ENCODE results near the gene BCKDHB.

Gene BCKDHB

DNA sequence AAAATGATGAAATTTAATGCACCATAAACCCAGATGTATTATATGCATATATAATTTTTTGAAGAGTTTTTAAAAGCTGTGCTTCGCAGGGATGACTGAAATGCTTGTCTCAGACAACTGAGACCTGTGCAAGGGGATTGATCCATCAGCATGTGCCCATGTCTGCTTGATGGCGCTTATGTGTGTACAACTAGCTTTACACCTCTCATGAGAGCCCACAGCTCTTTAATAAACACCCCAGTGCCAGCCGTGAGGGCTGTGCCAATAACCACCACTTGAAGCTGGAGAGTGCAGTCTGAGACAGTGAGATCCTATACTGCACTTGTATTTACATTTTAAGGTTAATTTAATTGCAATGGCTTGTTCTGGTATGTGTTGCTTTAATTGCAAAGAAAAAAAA is 225.5 kb downstream of the BCKDHB start:
- DNase-seq = no peak

DNA sequence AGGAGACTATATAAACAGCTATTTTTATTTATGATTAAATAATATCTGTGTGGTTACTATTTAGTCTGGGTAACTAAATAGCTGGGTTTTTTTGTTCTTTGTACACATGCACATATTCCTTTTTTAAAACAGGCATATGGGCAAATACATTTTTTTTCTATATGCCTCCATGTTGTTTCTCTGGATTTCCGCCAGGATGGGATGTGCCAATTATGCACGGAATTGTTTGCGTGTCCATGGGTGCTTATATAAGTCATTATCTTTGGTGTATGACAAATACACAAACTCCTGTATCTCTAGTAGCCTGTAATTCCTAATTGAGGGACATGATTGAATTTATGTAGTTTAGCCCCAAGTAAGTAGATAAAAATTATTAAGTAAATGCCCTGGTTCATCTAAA is 226.9 kb downstream of the BCKDHB start:
- DNase-seq = no peak

DNA sequence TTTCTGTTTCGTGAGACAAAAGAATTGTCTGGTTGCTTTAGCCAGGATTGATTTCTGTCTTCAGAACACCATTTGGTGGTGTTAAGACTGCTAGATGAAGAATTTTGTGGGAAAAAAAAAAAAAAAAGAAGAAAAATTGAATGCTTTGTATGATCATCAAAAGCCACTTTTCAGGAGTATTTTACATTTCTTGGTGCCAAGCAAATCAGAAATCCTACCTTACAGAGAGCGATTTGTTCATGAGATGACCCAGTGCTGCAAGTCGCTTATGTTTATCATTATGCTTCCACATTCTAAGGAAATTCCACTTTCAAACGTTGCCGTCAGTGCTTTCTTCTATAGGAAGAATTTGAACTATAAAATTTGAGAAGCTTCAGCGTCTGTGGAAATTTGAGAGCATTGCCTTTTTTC is 228.7 kb downstream of the BCKDHB start:
- DNase-seq = peak; percentile 49

DNA sequence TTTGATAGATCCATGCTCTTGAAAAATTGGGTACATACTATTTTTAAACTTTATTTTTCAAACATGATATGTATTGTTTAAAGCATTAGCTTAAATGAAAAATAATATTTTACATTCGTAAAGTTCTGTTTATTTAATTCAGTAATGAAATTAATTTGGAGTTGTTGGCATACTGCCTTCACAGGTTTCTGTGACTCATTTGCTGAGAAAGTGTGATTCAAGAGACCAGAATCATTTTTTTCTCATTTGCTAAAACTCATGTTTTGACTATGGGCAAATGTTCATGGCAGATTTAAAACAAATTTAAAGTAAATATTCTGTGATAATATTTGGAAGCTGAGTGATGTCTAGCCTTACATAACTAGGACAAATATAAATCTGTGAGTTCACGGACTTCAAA is 230.4 kb downstream of the BCKDHB start:
- DNase-seq = no peak

DNA sequence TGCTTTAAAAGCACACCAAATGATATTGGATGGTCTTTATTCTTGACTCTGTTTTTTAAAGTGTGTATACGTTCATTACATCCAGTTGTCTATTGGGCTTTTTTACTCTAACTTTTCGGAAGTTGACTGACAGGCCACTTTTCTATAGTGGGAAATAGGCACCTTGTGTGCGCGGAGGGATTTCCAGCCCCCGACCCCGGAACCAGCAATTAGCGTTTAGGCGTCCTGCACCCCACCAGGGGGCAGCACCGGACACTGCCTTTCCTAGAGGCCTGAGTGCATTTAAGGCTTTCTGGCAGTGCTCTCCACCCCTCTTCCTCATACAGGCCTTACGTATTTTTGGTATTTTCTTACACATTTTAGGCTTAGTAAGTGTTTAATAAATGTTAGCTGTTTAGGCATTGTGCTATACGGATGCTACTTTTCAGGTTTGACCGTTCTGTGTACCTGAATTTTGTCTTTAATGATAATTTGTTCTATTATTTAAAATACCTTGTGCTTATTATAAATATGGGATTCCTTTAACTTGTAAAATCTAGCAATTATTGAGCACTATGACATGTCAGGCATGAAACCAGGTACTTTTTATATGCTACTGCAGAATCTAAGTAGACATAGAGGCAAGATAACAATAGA is 231.8 kb downstream of the BCKDHB start:
- DNase-seq = no peak

DNA sequence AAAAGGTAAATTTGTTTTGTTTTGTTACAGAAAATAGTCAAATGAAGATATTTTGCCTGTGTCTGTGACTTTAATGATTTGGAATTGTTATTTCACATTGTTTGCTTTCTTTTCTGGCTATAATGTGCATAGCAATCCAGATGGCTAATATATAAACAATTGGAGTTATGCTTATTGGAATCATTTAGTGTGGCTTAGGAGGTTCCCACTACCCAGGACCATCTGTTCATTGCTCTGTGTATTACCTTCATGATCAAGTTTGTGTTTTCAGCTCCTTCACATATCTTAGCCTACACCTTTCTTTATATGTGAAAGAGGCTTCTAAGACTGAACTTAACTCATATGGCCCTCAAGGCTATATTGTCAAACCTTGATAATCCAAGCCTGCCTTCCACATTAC is 232.9 kb downstream of the BCKDHB start:
- DNase-seq = no peak

DNA sequence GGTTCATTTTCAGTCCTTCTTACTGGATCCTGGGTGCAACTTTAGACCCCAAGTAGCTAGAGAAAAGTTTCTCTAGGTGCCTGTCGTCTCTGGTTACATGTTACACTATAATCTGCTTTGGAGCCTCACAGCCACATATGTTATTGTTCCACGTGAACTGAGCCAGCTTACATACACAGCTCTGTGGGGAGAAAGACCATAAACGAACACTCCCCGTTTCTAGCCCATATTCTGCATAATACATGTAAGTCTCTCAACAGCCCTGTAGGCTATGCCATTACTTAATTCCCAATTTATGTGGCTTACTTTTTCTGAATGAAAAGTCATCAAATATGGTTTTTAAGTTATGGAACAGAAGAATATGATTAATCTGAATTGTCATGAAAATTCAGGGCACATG is 233.8 kb downstream of the BCKDHB start:
- no peak for DNase-seq

DNA sequence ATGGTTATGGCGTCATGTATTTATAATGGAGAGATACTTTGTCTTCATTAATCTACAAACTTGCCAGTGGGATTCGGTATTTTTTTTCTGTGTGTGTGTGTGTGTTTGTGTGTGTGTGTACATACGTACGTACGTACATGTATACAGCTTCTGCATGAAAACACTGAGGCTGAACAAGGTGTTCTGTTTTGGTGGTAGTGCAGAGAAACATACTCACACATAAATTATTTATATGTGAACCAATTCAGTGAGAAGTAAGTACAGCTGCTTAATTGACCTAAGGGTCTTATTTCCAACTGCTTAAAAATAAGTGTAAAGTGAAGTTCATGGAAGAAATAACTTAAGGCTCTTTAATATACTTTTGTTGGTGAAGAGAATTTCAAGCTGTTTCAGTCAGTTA is 234.2 kb downstream of the BCKDHB start:
- no peak for DNase-seq

DNA sequence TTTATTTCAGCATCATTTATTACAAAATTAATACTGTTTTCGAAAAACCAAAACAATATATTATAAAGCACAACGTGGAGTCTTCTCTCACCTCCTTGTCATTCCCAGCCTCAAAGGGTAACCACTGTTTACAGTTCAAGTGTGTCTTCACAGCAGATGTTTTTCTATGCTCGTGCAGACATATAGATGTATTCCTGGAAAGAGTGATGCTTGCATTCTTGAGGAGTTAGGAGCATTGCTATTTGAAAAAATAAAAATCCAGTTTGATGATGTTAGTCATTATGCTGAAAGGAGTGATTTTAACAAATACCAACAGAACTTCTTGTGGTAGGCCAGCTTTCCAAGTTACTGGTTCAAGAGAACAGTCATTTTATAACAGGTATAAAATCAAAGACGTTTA is 234.9 kb downstream of the BCKDHB start:
- peak; percentile 92 for DNase-seq

DNA sequence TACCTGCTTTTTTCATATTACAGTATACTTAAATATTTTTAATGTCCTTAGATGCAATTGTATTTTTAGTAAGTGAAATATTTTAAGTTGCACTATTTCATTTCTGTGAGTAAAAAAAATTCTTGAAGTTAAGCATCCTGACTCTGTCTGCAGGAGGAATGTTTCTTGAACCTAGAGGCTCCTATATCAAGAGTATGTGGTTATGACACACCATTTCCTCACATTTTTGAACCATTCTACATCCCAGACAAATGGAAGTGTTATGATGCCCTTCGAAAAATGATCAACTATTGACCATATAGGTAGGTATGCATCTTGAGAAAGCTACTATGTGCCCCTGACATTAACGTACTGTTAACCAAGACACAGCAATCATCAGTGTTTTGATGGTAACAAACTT is 237.0 kb downstream of the BCKDHB start:
- DNase-seq = peak; percentile 79

DNA sequence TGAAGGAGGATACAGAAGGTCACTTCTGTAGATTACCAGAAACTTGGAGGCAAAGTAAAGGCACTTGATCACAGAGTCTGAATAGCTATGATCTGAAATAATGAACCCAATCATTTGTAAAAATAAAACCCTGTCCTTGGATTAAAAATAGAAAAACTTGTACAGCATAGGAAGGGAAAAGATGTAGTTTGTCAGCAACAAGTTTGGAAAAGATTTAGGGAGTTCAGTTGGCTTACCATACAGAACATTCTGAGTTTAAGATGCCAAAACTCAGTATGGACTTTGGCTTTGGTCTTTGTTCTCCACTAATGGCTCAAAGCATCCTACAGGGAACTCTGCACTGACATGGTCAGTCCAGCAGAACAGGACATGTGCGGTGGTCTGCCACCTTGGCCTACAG is 240.6 kb downstream of the BCKDHB start:
- no peak for DNase-seq

DNA sequence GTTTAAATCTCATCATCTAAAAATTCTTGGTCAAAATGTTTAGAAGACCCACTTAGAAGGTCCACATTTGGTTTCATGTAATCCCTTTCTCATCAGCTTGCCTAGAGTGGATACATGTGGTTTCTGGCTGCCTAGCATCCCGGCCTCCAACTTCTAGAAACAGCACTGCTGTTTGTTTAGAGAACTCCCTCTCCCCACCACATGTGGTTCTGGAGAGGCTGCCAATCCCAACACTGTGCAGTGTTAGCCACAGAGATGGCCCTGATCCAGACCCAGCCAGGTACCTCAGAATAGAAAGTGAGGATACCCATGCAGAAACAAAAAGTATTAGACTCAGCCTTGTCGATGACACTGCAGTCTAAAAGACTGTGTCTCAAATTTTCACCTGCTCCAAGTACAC is 241.8 kb downstream of the BCKDHB start:
- peak; percentile 63 for DNase-seq

DNA sequence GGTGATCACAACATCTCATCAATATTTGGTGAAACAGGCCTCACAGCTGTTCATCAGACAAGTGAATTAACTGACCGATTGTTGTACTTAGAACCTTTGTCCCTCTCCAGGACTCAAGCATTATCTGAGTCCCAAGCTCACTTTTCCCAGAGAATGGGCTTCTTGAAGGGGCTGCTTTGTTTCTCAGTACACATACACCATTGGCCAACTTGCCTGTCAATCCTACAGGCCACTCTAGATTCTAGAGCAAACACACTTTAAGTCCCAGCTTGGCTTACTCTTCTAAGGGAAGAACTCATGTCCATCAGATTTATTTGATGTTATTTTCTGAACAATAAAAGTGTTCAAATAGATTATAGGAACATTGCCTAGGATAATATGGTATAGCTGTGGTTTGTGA is 249.5 kb downstream of the BCKDHB start:
- DNase-seq = no peak

DNA sequence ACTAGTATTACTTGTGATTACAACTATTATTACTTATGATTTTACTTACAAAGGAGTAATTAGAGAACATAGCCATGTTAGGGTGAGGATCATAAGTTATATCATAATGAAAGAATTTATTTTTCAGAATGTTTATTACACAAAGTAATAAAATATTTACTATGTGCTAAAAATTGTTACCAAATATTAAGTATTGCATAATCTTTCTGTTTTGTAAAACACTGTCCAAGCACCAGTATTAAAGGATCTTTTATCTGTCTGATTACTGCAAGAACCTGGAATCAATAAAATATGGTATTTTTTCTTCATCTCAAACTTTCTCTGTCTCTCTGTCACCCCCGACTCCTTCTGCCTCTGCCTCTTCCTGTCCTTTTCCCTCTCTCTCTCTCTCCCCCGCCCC is 250.1 kb downstream of the BCKDHB start:
- no peak for DNase-seq

DNA sequence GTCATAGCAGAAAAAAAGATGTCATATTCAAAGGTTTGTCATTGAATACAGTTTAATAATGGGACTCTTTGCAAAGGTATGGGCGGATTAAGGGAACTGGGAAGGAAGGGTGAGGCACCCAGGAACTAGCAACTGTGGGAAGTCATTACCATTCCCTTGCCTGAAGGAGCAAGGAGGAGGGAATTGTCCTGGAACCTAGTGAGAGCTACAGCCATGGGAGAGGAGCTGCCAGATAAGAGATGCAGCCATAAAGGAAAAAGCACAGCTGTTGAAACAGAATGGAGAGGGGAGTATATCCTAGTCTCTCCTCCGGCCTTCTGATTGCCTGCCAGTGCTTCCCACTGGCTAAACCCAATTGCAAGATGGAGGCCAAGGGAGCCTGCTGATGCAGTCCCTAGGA is 250.6 kb downstream of the BCKDHB start:
- no peak for DNase-seq

DNA sequence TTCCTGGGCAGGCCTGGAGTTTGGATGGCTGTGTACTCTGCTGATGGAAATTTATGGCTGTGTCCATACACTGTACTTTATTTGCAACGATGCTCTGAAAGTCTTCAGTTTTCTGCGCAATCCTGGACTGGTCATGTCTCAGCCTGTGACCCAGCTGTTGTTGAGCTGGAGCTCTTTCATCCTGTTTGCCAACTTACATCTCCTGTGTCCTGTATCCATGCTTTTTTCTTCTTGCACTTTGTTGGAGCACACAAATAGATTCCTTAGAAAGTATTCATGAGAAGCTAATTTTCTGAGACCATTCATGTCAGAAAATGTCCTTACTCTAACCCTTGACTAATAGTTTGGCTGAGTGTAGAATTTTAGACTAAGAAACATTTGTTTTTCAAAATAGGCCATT is 251.2 kb downstream of the BCKDHB start:
- no peak for DNase-seq

DNA sequence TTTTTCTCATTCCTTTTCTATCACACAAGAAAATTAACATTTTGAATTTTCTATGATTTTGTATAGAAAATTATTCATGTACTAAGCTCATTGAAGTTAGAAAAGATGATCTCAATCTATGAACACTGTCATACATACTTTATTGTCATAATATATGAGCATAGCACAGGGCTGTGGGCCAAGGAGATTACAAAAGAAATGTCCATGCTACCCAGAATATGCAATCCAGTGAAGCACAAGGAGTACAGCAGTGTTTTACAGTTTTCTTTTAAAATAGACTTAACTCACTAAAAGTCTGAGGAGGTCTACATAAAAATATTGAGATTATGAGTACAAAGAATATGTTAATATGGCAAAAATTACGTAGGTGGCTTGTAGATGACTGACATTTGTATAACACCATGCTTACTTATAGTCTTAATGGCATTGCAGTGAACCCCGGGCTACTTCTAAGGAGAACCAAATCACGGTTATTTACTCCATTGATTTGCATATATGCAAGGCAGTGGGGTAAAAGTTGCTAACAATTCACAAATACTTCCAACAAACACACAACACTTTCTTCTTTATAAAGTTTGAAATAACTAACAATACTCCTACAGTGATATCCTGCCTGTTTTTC is 257.1 kb downstream of the BCKDHB start:
- peak; percentile 75 for DNase-seq

DNA sequence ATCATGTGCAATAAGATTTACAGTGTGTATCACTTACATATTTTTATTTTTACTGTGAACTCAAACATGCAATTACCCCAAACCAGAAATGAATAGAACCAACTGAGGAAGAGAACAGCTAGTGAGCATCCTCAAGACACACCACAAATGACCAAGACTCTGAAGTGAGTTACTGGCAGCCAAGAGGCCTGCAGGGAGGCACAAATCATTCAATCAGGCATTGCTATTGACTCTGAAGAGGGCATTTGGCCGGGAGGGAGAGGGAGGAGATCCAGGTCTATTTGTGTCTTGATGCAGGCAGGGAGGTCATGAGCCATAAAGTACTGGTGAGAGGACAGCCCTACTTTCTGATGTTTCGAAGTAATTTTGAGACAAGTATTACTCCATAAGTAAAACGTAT is 257.7 kb downstream of the BCKDHB start:
- peak; percentile 52 for DNase-seq

DNA sequence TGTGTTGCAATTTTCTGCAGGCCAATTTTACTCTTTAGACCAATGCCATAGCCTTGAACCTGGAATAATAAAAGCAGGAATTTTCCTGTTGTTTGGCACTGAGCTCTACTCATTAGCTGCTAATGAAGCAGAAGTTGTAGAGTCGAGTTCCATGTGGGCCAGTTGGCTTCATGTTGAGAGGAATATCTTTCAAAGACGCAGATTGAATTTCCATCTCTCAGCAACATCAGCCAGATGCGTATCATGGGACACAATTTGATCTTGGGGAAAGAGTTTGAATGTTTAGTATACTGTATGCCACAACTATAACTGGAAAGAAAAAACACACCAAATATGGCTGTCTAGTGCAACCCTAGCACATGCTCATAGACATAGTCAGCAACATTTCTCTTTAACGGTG is 259.6 kb downstream of the BCKDHB start:
- no peak for DNase-seq

DNA sequence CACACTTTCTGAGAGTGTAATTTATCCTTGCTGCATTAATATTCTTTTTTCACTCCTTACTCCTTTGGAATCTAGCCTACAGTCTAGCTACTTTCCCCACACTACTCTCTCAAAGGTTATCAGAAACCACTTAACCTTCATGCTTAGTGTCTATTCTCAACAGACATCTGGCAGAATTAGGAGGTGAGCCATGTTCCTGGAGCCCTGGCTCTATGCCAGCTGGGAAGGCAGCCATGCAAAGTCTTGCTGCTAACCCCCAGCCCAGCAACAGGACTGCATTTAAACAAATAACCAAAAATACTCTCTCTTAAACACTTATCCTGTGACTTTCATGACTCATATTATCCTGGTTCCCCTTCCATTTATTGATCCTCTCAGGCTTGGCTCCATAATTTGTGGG is 260.2 kb downstream of the BCKDHB start:
- DNase-seq = peak; percentile 63

DNA sequence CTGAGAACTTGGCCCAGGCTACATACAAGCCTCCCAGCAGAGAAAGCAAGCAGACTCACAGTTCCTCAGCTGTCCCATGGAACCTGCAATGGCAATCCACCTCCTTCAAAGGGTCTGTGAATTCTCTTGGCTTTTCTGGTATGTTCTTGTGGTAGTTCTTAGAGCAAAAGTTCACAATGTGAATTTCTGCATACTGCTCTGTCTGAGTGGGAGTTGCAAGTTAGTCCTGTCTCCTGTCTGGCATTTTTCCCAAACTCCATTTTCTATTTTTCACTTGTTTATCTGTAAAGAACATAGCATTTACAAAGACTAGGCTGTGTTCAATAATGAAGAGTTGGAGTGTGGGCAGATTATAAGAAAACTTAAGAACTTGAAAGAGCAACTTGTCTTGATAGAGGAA is 269.9 kb downstream of the BCKDHB start:
- DNase-seq = peak; percentile 25

DNA sequence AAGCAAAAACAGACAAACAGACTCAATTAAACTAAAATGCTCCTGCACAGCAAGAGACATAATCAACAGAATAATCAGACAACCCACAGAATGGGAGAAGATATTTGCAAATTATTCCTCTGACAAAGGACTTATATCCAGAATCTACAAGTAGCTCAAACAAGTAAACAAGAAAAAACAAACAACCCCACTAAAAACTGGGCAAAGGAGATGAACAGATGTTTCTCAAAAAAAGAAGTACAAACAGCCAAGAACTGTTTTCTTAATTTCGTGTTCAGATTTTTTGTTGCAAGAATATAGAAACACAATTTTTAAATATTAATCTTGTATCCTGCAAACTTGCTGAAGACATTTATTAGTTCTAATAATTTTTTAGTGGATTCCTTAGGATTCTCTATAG is 274.1 kb downstream of the BCKDHB start:
- DNase-seq = no peak

DNA sequence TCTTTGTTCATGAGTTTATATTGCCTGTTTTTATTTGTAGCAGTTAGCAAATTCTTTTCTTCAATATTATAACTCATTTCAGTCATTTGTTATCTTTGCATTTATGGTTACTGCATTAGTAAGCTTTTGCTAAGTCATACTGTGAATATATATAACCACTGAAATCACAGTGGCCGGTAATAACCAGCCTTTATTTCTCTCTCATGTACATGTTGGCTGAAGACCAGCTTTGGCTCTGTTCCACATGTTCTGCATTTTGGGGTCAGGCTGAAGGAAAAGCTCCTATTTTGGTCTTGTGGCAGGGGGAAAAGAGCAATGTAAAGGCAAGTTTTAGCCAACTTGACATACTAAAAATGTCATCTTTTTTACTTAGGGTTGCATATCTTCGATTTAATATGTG is 276.3 kb downstream of the BCKDHB start:
- DNase-seq = peak; percentile 92

DNA sequence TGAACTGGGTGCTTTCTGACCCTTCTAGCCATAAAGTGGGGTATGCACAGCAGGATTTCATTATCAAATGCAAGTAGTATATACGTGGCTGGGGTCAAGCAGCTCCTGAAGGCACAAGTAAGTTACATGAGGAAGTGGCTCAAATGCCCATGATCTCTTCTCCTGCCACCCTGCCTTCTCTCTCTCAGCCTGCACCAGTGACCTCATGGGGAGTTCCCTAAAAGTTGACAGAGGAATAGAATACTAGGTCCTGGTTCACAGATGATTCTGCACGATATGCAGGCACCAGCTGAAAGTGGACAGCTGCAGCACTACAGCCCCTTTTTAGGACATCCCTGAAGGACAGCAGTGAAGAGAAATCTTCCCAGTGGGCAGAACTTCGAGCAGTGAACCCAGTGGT is 282.0 kb downstream of the BCKDHB start:
- DNase-seq = no peak
